B cell (primary cell): ENCODE results near the gene EGFR. TPM values are rescaled to one million over a fixed set of nuclear protein-coding genes. Genes with fewer than 3 reads are reported as not detected.

Experiments used
- ATAC-seq: fragments of 200-7000 bp; cut with Tn5 transposase; one replicate; pipeline ENCODE4 v1.10.0; 2021; ENCODE audit warnings: low read depth, mild to moderate bottlenecking, moderate number of reproducible peaks, moderate library complexity
- CTCF ChIA-PET: fragments of 350-600 bp; sonication (Branson Sonifier 250); formaldehyde crosslinking; loops from one replicate; lab custom pipeline; 2021; ENCODE audit warnings: antibody characterized with exemption, inconsistent platforms; lab: Charles Lee
- POLR2A ChIA-PET: fragments of 350-600 bp; sonication (Branson Sonifier 250); formaldehyde crosslinking; loops from one replicate; lab custom pipeline; 2021; ENCODE audit warnings: antibody characterized with exemption; lab: Charles Lee
- DNase-seq: peaks from one replicate; pipeline ENCODE4 v3.0.0; 2013
- H2AFZ ChIP-seq: 2 replicates; pipeline ENCODE4 v1.6.1; 2012; ENCODE audit warnings: mild to moderate bottlenecking, low read depth, low read length; ENCODE audit not compliant: insufficient read depth, poor library complexity, severe bottlenecking
- H3K27ac ChIP-seq, 2 donors: 1 replicate in 1 of 2; 2 replicates in 1 of 2; pipeline ENCODE4 v1.5.1; 2012 to 2013; ENCODE audit warnings: low read length in 2 of 2, mild to moderate bottlenecking in 2 of 2, moderate library complexity in 1 of 2
- H3K27me3 ChIP-seq, 4 experiments: fragments of 200-600 bp in 1 of 4; sonication (generic) in 1 of 4; replicated peaks in 1 of 4; 1 replicate in 2 of 4; 2 replicates in 2 of 4; pipeline versions ENCODE4 v1.6.1 to v1.7.0; 2013 to 2016; ENCODE audit warnings: low read length in 3 of 4, mild to moderate bottlenecking in 2 of 4, mixed read lengths in 1 of 4, moderate library complexity in 1 of 4; ENCODE audit not compliant: insufficient read depth in 4 of 4, control insufficient read depth in 3 of 4; ENCODE audit errors: control extremely low read depth in 1 of 4
- H3K36me3 ChIP-seq, 2 experiments: replicated peaks in 1 of 2; 1 replicate in 1 of 2; 2 replicates in 1 of 2; pipeline versions ENCODE4 v1.6.1 to v1.7.1; 2013; ENCODE audit warnings: low read length in 1 of 2; ENCODE audit not compliant: insufficient read depth in 2 of 2, control insufficient read depth in 1 of 2; ENCODE audit errors: control extremely low read depth in 1 of 2, extremely low read depth in 1 of 2
- H3K4me1 ChIP-seq, 2 donors: fragments of 200-600 bp in 1 of 2; sonication (generic) in 1 of 2; 1 replicate in 1 of 2; 2 replicates in 1 of 2; pipeline versions ENCODE4 v1.5.1 to v1.6.1; 2013 to 2017; ENCODE audit warnings: low read length in 2 of 2; ENCODE audit not compliant: control insufficient read depth in 2 of 2, insufficient read depth in 2 of 2
- H3K4me2 ChIP-seq: replicated peaks from 2 replicates; pipeline ENCODE3; 2012; ENCODE audit warnings: mild to moderate bottlenecking, low read depth, low read length; ENCODE audit not compliant: poor library complexity, severe bottlenecking
- H3K4me3 ChIP-seq, 5 experiments: fragments of 200-600 bp in 1 of 5; sonication (generic) in 1 of 5; 1 replicate in 3 of 5; 2 replicates in 2 of 5; pipeline versions ENCODE4 v1.5.1 to v1.7.0; 2011 to 2016; ENCODE audit warnings: low read length in 4 of 5, mild to moderate bottlenecking in 4 of 5, low read depth in 2 of 5, control low read depth in 1 of 5, moderate library complexity in 1 of 5; ENCODE audit not compliant: insufficient read depth in 1 of 5; ENCODE audit errors: control extremely low read depth in 1 of 5, extremely low read depth in 1 of 5
- H3K79me2 ChIP-seq: fragments of 200-600 bp; sonication (generic); one replicate; pipeline ENCODE4 v1.6.0; 2016; ENCODE audit warnings: low read length; ENCODE audit not compliant: control insufficient read depth, insufficient read depth
- H3K9ac ChIP-seq: fragments of 200-600 bp; sonication (generic); 2 replicates; pipeline ENCODE4 v1.6.1; 2017; ENCODE audit warnings: mild to moderate bottlenecking, low read length, moderate library complexity
- H3K9me3 ChIP-seq, 3 donors: one replicate each; pipeline versions ENCODE4 v1.6.1 to v1.7.1; 2013; ENCODE audit warnings: low read length in 2 of 3; ENCODE audit not compliant: control insufficient read depth in 2 of 3, insufficient read depth in 1 of 3; ENCODE audit errors: control extremely low read depth in 1 of 3
- H4K20me1 ChIP-seq: 2 replicates; pipeline ENCODE4 v1.6.0; 2012; ENCODE audit warnings: mild to moderate bottlenecking, low read length; ENCODE audit not compliant: insufficient read depth, control insufficient read depth, poor library complexity, severe bottlenecking
- H3K27ac Mint-ChIP-seq: one replicate; pipeline ENCODE4 v1.8.0; 2021; ENCODE audit warnings: mixed read lengths
- H3K27me3 Mint-ChIP-seq: one replicate; pipeline ENCODE4 v1.8.0; 2021; ENCODE audit warnings: mixed read lengths
- H3K4me1 Mint-ChIP-seq: one replicate; pipeline ENCODE4 v1.8.0; 2021; ENCODE audit warnings: mixed read lengths
- H3K4me3 Mint-ChIP-seq: one replicate; pipeline ENCODE4 v1.8.0; 2021; ENCODE audit warnings: mixed read lengths
- H3K9me3 Mint-ChIP-seq: one replicate; pipeline ENCODE4 v1.8.0; 2022; ENCODE audit warnings: mixed read lengths; ENCODE audit not compliant: insufficient read depth
- CTCF ChIP-seq: fragments of 200-600 bp; IDR thresholded peaks from one replicate; pipeline ENCODE4 v1.8.0; 2022; ENCODE audit warnings: antibody characterized with exemption, mild to moderate bottlenecking
- EZH2 ChIP-seq: IDR thresholded peaks from 2 replicates; pipeline ENCODE4 v1.6.1; 2012; ENCODE audit warnings: borderline replicate concordance, low read depth, mild to moderate bottlenecking, moderate library complexity, low read length; ENCODE audit not compliant: insufficient read depth, poor library complexity, severe bottlenecking
- WGBS: methylation state at CpG from one replicate; pipeline ENCODE4 v1.1.5; 2013; ENCODE audit warnings: missing lambda C conversion rate; ENCODE audit not compliant: insufficient coverage; 5-methylcytosine and 5-hydroxymethylcytosine counted together
- intact Hi-C: fragments of 100-400 bp; cut with micrococcal nuclease; formaldehyde crosslinking; loops from one replicate; pipeline ENCODE4 v1.10.0; 2022
- polyA minus RNA-seq: library from RNA; depleted of rRNA, polyadenylated mRNA; stranded (reverse); fragments of >200 nt; gene quantifications from 2 replicates; pipeline ENCODE4 v1.2.3, GENCODE V29; 2012
- polyA plus RNA-seq: library from polyadenylated mRNA; depleted of rRNA; stranded (reverse); fragments of >200 nt; gene quantifications from 2 replicates; pipeline ENCODE4 v1.2.3, GENCODE V29; 2012
- total RNA-seq, 2 donors: library from RNA; stranded (reverse); fragments of 120-200 nt in 1 of 2; gene quantifications; 1 replicate in 1 of 2; 2 replicates in 1 of 2; pipeline versions ENCODE4 v1.2.3 to v1.2.4, GENCODE V29; 2013 to 2022

EGFR gene
- total RNA-seq: not detected in 2 replicates
- 0.58 TPM for total RNA-seq (2013)
- not detected in 2 replicates for polyA plus RNA-seq
- polyA minus RNA-seq: 0.14 TPM in 1 of 2 replicates, not detected in the other

GRCh38 chr7:55018361-55019190 lies at the start of gene EGFR:
Gene EGFR, plus strand, starts transcription at chr7:55019017. Its CDS starts 261 bp downstream, at chr7:55019278.
- Histone ChIP-seq H3K27me3 (peaks cover 0 to 31% (median 17%) of the 10 kb centered on the region in 4 experiments), H3K27ac (no peak within 1 kb of the TSS), H3K4me1 (no peaks in the 10 kb centered on the region), H3K4me2 (peak within 1 kb of the TSS; percentile 53), H3K9ac (no peak within 1 kb of the TSS), H3K9me3 (peaks cover 0 to 6% (median 0%) of the 10 kb centered on the region in 3 donors), H2AFZ (no peak within 1 kb of the TSS), H3K4me3 (no peak within 1 kb of the TSS), H3K79me2 (no peaks in the 10 kb centered on the region), H3K36me3 (no peaks in the 10 kb centered on the region), H4K20me1 (no peaks in the 10 kb centered on the region)
- 9% methylated on average over 80 of the region's 80 CpGs for WGBS
- DNase-seq (no peak), ATAC-seq (no peak)
- peaks cover 51% of the 10 kb centered on the region for H3K27me3 Mint-ChIP-seq
- peaks cover 2% of the 10 kb centered on the region for H3K9me3 Mint-ChIP-seq
- TF ChIP-seq CTCF: no peak
- no peak for TF ChIP-seq EZH2
- POLR2A ChIA-PET: no interaction called here
- peaks cover 1% of the 10 kb centered on the region for H3K4me1 Mint-ChIP-seq
- CTCF ChIA-PET: no interaction called here
- intact Hi-C loops: no loop called here
- H3K4me3 Mint-ChIP-seq: peak within 1 kb of the TSS; percentile 39
- H3K27ac Mint-ChIP-seq: no peak within 1 kb of the TSS

GRCh38 chr7:54969208-54969967 lies 49.4 kb upstream of the EGFR start:
- H2AFZ ChIP-seq: no peak overlapping the region
- H3K27ac ChIP-seq: no peak overlapping the region
- no peaks in the 10 kb centered on the region for H4K20me1 ChIP-seq
- Mint-ChIP-seq H3K4me1 (no peaks in the 10 kb centered on the region), H3K9me3 (no peaks in the 10 kb centered on the region), H3K27ac (no peak overlapping the region), H3K4me3 (no peak overlapping the region), H3K27me3 (peaks cover 6% of the 10 kb centered on the region)
- no peak overlapping the region for H3K4me3 ChIP-seq
- no peaks in the 10 kb centered on the region for H3K79me2 ChIP-seq
- 91% methylated on average over 6 of the region's 13 CpGs for WGBS
- intact Hi-C loops: no loop called here
- no peak overlapping the region for H3K4me2 ChIP-seq
- no peaks in the 10 kb centered on the region for H3K4me1 ChIP-seq
- no peaks in the 10 kb centered on the region for H3K27me3 ChIP-seq
- DNase-seq (no peak), ATAC-seq (no peak)
- no peaks in the 10 kb centered on the region for H3K36me3 ChIP-seq
- H3K9ac ChIP-seq: no peak overlapping the region
- no peak for TF ChIP-seq EZH2
- POLR2A ChIA-PET: no interaction called here
- CTCF ChIA-PET: no interaction called here
- H3K9me3 ChIP-seq: no peaks in the 10 kb centered on the region
